Left kidney (tissue), 2 donors: ENCODE measurements around the gene PGAM2. TPM values are rescaled to one million over a fixed set of nuclear protein-coding genes. Genes with fewer than 3 reads are reported as not detected.

Experiments
- DNase-seq: peaks from one replicate; pipeline ENCODE4 v3.0.0-alpha.2; 2013
- polyA plus RNA-seq: library from polyadenylated mRNA; unstranded; fragments of 120-200 nt; gene quantifications from one replicate; pipeline ENCODE4 v1.2.1, GENCODE V29; 2013; ENCODE audit not compliant: insufficient read length

PGAM2 gene
- polyA plus RNA-seq, 1 donor, result 1.1 TPM

DNA sequence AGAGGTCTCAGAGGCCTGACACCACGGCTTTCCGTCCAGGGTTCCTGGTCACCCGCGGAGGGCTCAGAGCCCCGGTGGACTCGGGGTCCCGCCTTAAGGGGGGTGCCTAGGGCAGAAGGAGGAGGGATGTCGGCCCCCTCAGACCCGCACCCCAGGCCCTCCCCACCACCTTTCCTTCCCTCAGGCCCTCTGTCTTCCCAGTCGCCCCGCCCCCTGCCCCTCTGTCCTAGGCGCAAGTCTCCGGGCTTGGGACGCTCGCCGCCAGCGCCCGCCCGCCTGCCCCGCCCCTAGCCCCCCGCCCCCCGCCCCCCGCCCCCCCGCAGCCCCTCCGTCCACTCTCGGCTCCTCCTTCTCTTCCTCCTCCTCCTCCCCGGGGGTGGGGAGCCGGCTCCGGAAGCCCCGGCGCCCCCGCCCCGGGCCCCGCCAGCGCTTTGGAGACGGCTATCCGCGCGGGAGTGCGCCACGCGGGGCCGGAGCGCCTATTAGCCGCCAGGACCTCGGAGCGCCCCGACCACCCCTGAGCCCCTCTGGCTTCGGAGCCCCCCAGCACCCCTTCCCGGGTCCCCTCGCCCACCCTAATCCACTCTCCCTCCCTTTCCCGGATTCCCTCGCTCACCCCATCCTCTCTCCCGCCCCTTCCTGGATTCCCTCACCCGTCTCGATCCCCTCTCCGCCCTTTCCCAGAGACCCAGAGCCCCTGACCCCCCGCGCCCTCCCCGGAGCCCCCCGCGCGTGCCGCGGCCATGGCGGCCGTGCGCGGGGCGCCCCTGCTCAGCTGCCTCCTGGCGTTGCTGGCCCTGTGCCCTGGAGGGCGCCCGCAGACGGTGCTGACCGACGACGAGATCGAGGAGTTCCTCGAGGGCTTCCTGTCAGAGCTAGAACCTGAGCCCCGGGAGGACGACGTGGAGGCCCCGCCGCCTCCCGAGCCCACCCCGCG lies 38.8 kb upstream of the PGAM2 start, which contains the start of gene AEBP1:
AEBP1 (plus strand) TSS at position 423 of the 937 bp plus-strand sequence; CDS start at position 744, 321 bp downstream.
- DNase-seq, result no peak

DNA sequence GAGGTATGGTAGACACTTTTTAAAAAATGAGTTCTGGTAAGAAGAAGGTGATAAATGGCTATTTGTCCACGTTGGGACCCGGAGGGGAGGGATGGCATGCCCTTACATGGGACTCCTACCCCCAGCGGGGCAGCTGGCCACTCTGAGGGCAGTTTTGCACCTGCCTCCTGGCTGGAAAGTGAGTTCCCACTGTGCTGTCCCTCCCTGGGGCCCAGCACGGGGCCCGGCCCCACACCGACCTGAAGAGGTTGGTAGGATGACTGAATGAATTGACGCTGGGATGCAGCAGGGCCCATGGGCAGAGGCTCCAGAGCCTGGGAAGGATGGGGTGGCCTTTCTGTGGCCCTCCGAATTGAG lies 38.2 kb upstream of the PGAM2 start:
- DNase-seq, result no peak

DNA sequence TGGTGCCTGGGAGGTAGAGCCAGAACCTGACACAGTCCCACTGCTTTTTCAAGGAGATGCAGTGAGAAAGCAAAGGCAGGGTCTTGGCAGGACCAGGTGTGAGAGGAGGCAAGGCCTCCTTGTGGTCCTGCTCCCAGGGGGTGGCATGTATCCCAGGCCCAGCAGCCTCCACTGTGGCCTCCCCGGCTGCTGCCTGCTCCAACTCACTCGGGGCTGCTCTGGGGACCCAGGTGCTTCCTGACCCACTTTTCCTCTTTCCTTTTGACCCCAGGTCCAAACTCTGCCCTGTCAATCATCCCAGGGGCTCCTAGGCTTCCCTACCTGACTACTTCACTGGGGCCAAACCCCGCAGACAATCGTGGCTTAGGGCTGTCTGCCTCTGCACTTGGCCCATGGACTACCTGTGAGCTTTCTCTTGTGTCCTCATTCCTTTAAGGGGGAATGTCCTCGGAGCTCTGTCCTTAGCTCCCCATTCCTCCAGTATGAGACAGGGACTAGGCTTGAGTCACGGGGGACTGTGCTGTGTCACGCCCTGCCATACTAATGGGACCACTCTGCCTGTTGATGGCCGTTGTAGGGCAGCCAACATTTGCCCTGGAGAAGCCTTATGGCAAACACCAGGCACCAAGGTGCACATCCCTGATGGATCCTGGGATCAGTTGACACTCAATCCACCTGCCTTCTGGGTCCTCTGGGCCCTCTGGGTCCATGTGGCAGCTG lies 37.6 kb upstream of the PGAM2 start:
- DNase-seq, result no peak

DNA sequence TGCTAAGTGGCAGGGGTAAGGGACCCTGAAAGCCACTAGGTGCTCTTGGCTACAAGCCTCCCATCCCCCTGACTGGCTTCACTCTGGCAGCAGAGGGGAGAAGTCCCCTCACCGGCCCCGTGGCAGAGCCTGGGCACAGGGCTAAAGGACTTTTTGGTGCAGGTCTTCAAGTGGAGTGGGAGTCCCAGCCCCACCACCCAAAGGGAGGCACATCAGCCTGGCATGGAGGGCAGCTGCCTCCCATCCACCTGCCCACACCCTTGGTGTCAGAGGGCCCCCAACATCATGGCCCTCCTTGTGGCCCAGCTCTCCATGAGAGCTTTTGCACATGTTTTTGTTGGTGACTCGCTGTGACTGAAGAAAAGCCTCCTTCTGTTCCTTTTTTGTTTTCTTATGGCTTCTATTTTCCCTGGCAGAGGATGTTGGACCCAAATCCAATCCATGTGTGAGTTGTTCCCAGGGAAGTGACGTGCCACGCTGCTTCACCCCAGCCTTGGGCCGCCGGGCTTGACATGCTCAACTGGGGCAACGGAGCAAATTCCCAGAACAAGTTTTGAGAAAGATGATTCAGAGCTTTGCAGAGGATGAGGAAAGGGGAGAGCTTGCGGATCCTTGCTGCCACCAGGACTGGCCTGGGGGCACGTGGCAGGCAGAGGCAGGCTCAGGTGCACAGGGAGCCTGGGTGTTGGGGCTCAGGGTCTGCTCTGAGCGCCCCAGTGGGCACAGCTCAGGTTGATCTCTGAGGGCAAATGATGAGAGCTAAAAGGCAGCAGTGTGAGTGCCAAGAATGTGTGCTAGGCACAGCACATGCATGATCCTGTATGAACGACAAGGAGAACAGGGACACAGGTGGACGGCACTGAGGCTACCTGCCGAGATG lies 36.8 kb upstream of the PGAM2 start:
- DNase-seq, result no peak

DNA sequence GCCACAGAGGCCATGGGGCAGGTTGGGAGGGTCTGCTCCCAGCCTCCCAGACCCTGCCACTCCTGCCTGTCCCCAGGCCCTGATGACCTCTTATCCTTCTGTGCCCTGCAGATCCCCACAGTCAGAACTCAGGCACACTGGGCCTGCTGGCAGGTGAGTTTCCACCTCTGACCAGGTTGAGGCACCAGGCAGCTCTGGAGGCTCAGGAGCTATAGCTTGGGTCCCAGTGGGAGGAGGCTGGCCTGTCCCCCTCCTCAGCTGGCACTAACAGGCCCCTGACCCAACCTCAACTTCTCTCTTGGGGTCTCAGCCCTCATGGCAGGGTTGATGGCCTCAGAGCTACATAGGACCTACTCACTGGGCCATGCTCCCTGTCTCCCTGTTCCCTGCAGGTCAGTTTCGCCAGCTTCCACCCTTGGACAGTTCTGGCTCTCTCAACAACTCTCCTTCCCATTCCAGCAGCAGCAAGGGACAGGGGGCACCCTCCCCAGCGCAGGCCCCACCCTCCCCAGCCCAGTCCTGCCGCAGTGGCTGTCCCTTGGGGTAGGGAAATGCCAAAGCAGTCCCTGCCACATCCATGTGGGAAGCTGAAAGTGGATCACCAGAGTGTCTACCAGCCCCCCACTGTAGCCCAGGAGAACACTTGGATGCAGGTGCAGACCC lies 36.1 kb upstream of the PGAM2 start:
- no peak for DNase-seq

DNA sequence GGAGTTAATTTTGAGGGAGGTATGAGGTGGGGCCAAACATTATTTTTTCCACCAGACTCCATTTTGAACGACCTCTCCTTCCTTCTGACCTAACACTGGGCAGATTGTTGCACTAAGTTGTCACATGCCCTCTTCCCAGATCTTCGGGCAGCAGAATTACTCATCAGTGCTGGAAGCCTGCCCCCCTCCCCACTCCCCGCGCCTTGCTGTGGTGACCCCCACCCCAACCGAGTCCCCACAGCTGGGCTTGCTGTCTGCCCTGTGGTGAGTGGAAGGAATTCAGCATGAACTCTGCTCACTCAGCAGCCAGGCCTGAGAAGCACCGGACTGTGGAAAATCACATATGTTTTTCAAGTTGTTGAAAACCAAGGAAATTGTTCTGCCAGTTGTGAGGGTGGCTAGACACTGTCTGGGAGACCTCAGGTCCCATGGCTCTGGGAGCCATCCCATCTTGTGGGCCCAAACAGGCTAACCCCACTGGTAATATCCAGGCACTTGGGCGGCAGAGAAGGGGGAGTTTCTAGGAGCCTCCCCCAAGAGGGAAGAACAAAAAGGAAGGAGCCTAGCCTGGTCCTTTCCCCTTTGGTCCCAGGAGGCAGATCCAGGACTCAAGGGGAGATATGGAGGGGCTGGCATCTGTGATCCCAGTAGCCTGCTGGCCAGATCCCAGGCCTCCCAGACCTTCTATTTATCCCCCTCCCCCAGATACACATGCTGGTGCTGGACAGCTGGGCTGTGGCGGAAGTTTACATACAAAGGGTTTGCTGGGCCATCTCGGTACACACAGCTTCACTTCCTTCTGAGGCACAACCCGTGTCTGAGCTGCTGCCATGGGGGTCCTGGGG lies 35.3 kb upstream of the PGAM2 start:
- no peak for DNase-seq

DNA sequence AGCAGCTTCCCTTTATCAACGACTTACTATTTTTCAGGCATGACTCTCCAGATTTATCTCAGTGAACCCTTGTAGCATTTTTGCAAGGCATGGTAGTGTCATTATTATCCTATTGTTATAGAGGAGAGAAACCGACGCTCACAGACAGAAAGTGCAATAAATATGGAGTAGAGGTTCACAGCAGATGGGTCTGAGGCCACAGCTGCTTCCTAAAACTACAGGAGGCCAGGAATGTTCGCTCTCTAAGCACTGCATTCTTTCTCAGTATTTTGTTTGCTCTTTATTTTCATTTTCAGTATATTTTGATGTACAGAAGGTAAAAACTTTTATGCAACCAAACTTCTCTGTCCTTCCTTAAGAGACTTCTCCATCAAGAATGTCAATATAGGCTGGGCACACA lies 34.3 kb upstream of the PGAM2 start:
- no peak for DNase-seq

DNA sequence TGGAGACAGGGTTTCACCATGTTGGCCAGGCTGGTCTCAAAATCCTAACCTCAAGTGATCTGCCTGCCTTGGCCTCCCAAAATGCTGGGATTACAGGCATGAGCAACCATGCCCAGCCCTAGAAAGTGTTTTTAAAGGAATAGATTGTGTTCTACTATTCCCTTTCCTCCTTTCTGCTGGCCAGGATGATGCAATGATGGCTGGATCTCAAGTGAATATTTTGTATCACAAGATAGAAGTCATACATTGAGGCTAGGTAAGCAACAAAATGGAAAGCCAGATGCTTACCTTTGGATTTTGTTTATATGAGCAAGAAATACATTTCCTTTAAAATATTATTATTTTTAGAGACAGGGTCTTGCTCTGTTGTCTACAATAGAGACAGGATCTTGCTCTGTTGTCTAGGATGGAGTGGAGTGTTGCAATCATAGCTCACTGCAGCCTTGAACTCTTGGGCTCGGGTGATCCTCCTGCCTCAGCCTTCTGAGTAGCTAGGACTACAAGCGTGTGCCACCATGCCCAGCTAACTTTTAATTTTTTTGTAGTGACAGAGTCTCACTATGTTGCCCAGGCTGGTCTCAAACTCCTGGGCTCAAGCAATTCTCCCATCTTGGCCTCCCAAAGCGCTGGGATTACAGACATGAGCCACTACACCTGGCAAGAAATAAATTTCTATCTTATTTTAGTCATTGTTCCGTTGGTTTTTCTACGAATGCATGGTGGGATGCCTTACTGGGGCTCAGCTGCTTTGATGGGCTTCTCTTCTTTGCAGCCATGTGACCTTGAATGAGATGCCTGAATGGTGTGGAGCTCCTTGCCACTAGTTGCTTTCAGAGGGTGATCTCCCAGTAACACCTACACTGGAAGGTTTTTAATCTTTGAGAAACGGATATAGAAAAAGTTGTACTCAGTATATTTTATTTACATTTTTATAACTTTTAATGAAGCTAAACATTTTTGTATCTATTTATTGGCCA lies 33.0 kb upstream of the PGAM2 start:
- no peak for DNase-seq

DNA sequence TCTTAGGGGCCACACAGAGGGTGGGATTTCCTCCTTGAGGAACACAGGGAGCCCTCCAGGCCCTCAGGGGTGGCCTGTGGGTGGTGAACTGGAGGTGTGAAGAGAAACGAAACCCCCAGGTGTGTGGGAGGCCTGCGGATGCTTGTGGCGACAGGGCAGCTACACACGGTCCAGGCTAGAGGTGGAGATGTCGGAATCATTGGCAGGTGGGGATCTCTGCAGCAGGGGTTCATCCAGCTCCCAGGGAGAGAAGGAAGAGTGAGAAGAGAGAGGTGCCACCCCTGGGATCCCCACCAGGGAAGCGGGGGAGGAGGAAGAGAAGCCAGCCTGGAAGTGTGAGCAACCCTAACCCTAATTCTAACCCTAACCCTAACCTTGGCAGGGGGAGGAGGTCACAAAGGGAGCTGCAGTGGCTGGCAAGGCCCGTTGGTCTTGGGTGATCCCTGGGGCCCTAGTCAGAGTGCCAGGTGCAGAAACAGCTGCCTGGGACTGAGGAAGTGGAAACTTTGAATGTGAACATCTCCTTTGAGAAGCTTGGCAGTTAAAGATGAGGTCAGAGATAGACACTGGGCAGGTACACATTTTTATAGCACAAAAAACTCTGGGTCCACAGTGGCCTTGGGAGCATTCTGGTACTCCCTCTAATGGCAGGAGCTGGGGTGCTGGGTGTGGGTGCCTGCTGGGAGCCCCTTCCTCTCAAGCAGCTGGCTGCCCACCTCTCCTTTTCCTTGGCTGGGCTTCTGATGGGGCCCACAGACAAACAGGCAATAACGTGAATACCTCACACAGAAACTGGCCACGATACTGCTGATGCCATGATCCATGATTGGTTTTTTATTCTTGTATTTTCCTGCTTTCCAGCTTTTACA lies 31.9 kb upstream of the PGAM2 start:
- no peak for DNase-seq

DNA sequence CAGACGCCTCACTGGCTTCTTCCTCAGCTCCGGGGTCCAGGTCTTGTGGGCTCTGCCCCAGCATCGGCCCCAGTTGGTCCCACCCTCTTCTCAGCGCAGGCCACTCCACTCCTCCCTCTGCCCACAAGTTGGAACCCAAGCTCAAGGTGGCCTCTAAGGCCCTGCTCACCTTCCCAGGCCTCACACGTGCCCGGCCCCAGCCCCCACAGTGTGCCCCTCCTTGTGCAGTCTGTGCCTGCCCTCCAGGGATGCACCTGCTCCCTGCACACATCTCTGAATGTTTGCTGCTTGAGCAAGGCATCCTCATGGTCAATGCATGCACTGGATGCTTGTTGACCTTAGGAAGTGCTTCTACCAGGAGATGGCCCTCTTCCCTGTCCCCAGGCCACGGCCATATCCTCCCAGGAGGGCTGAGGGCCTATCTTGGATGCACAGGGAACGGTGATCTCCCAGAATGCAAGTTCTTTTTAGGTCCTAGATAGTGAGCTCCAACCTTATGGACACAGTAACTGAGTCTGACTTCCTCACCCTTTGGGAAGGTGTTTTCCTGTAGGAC lies 31.0 kb upstream of the PGAM2 start:
- DNase-seq, result no peak

DNA sequence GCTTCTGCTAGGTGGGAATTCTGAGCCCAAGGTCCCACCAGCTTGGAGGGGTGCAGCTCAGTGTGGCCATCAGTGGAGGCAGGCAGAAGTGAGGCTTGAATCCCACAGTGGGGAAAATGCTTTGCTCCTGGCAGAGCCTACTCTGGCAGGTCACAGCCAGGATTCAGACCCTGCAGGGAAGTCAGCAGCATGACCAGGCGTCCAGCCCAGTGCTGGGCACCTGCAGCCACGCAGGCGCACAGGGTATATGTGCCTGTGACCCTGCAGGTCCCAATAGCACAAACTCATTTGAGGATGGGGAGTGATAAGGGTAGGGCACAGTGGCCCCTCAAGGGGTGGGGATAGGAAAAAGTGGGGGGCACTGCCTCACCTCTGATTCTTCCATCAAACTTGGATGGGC lies 30.4 kb upstream of the PGAM2 start:
- no peak for DNase-seq

DNA sequence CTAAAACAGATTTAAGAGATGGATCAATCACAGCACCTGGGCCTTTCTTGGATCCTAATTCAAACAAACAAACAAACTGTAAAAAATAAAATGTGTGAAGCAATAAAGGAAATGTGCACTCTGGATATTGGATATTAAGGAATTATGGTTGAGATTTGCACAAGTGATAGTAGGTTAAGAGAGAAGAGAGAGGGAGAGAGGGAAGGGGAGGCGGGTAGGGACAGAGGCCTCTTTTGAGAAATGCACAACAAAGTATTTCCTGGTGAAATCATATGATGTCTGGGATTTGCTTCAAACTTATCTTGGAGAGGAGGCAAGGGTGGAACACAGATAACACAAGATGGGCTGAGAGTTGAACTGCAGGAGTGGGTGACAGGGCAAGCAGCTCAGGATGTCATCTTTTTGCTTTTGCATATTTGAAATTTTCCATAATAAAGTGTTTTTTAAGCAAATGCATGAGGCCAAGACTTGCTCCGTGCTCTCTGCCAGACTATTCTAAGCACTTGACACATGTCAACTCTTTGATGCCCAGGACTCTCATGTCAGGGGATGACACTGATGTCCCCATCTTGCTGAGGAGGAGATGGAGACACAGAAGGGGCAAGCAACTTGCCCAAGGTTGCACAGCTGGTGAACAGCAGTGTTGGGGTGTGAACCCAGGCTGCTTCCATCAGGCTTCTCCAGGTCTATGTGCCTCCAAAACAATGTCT lies 29.7 kb upstream of the PGAM2 start:
- DNase-seq, result no peak

DNA sequence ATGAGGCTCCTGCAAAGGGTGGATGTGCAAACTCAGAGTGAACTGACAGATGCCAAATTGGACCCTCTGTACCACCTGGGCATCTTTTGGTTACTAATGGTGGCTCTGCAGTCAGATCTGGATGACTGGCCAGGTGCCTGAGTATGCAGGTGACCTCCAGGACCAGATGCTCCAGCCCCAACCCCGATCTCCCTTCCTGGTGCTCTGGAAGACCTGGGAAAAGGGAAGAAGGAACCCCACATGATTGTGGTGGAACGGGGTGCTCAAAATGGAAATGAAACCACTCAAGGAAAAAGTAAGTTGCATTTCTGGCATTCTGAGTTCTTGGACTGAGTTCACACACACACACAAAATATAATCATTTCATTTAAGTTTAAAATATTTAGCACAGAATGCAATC lies 29.0 kb upstream of the PGAM2 start:
- DNase-seq, result no peak

DNA sequence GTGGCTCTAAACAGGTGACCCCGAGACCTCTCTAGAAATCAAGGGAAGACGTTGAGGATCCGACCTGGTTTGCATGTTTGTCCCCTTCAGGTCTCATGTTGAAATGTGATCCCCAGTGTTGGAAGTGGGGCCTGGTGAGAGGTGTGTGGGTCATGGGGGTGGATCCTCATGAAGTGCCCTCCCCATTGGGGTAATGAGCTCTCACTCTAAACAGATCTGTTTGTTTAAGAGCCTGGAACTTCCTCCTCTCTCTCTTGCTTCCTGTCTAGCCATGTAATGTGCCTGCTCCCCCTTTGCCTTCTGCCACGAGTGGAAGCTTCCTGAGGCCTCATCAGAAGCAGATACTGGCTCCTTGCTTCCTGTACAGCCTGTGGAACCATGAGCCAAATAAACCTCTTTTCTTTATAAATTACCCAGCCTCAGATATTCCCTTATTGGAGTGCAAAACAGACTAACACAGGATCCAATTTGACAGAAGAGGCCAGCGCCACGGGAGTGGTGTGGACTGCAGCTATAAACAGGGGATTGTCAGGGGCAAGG lies 27.8 kb upstream of the PGAM2 start:
- DNase-seq, result no peak

DNA sequence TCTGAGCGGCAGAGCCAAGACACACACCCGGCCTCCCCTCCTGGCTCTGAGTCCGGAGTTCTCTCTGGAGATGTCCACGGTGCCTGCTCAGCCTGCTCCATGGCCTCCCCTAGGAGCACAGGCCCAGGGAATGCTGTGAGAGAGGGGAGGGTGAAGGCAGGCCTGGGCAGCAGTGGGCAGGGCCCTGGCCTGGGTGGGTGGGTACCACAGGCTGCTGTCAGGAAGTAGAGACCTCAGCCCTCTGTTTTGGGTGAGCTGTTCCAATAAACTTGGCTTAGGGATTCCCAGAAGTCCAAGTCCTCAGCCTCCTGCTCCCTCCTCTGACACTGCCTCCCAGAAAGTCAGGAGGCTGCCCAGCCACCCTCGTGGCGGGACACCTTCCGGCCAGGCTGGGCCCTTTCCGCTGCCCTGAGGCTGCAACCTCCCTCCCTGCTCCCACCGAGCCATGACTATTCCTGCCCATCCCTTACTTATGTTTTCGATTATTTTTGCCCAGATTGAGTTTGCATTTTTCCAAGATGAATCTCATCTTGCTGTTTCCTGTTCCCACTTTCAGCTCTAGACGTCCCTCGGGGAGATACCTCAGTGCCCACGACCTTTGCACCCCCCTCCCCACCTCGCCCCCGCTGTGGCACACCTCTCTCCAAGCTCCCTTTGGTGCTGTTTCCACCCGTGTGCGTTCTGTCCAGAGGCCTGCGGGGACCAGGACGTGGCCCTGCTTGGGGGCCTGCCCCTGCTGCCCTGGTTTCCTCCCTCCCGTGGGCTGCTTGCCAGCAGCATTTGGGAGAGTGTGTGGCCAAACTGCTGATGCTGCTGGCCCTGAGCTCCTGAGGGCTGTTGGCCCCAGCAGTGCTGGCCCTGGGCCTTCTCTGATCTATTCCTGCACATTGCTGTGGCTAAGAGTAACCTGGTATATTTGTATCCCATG lies 22.8 kb upstream of the PGAM2 start:
- DNase-seq, result no peak

DNA sequence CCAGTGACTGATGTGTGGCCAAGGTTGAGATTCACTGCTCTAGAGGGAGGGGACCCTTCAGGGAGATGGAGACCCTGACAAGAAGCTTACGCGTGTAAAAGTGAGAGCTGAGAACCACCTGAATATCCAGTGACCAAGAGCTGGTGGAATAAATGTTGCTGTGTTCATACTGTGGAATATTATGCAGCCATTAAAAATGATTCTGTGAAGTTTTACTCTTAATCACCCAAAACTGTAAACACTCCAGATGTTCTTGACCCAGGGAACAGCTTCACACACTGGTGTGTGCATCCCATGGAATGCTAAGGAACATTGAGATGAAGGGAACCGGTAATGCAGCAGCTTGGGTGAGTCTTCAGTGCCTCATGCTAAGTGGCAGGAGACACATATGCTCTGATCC lies 21.3 kb upstream of the PGAM2 start:
- DNase-seq, result no peak
